ENCODE results near the gene ACBD3. TPM values are rescaled to one million over a fixed set of nuclear protein-coding genes. Genes with fewer than 3 reads are reported as not detected.

ACBD3 gene
- polyA plus RNA-seq, 1 of the 3 experiments (the other 2 are of a cell fraction) = 17.8 TPM

DNA sequence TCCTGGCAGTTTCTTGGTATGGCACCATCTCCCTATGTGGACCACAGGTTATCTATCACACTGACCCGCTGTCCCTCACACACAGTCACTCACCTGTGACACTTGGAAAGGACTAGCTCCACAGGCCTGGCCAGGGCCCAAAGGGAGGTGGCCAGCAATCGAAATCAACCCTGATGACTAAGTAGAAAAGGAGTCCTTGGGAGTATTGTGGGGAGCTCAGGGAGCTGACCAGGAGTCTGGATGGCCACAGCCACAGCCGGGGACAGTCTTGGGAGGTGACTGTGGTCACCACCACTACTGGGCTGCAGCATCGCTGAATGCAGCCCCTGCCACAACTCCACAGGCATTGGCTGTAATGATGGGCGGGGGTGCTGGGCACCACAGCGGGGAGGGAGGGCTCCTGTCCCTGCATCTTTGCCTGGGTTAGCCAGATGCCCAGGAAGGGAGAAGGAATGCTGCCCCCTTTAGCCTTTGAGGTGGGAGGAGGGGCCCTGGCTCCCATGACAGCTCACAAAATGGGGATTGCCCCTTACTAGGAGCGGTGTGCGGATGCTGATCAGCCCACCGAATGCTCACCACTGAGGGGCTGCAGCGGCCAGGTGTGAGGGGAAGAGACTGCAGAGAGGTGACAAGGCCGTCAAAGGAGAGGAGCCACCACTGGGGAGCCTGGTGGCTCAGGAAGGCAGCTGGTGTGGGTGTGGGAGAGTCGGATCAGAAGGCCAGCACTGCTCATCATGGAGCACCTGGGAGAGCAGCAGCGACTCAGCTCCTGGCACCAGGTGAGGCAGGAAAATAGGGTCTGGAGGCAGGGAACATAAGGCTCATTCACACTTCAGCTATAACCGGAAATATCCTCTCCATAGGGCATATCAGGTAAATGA is 62.7 kb downstream of the ACBD3 start:
- WGBS (ENCODE audit: low lambda C conversion rate) = 88% methylated on average over 12 of the region's 14 CpGs
- Histone ChIP-seq H3K4me1 (ENCODE audit: control insufficient read depth in 1 of 2, insufficient read depth in 2 of 2, low read depth in 1 of 2, low read length in 1 of 2) (peaks cover 0 to 19% of the 10 kb centered on the region in 2 experiments; a peak in 2 of 4 replicates), H3K27ac (ENCODE audit: low read depth in 2 of 2, low read length in 1 of 2) (no peak overlapping the region), H3K9ac (no peak overlapping the region), H3F3A (replicated peaks; ENCODE audit: insufficient read depth) (peaks cover 9% of the 10 kb centered on the region), H4K20me1 (ENCODE audit: insufficient read depth) (no peaks in the 10 kb centered on the region), H3K4me2 (no peak overlapping the region), H3K4me3 (ENCODE audit: low read depth in 2 of 2, low read length in 1 of 2) (no peak overlapping the region), H3K9me3 (no peaks in the 10 kb centered on the region), H2AFZ (ENCODE audit: low read depth) (no peak overlapping the region), H3K79me2 (ENCODE audit: insufficient read depth) (no peaks in the 10 kb centered on the region), H3K9me2 (no peaks in the 10 kb centered on the region), H3K36me3 (replicated peaks in 1 of 2; ENCODE audit: control insufficient read depth in 1 of 2, insufficient read depth in 2 of 2, low read length in 1 of 2) (no peaks in the 10 kb centered on the region), H3K27me3 (ENCODE audit: insufficient read depth) (no peaks in the 10 kb centered on the region)
- peak; percentile 14 for DNase-seq
- ChIA-PET POLR2A (interaction anchor here (1.7 kb wide), 1 partner anchor 61 kb away, joined by 8 read pairs; the partner anchor contains the start of gene H3-3A), CTCF (interaction anchor here (0.9 to 5.1 kb wide), 25 partner anchors 10 to 250 kb away, joined by 3 to 126 read pairs (median 9); partner anchors contain the start of genes H3-3A and LIN9)
- no peak for TF ChIP-seq EP300 (IDR thresholded peaks at IDR 0.05; ENCODE audit: borderline replicate concordance in 1 of 2, low read depth in 1 of 2, low read length in 1 of 2)
- no peak for TF ChIP-seq FOXM1 (IDR thresholded peaks at IDR 0.05; ENCODE audit: low read depth)
- no peak for TF ChIP-seq TAF1 (IDR thresholded peaks at IDR 0.05; ENCODE audit: borderline replicate concordance, low read depth, low read length)
- TF ChIP-seq NRF1 (IDR thresholded peaks at IDR 0.05; ENCODE audit: low read depth, low read length) = no peak
- TF ChIP-seq CTCF (IDR thresholded peaks at IDR 0.05) = no peak
- no peak for TF ChIP-seq SIN3A (IDR thresholded peaks at IDR 0.05; ENCODE audit: borderline replicate concordance, low read depth, low read length)
- TF ChIP-seq ZBTB33 (IDR thresholded peaks at IDR 0.05; ENCODE audit: borderline replicate concordance, low read depth) = no peak
- no peak for TF ChIP-seq TEAD4 (IDR thresholded peaks at IDR 0.05; ENCODE audit: borderline replicate concordance, insufficient read depth)
- TF ChIP-seq GATA2 (CRISPR knock-in tag; IDR thresholded peaks at IDR 0.05) = no peak
- TF ChIP-seq NFIC (IDR thresholded peaks at IDR 0.05; ENCODE audit: borderline replicate concordance) = no peak
- TF ChIP-seq ELF1 (IDR thresholded peaks at IDR 0.05) = no peak
- TF ChIP-seq MAX (IDR thresholded peaks at IDR 0.05; ENCODE audit: low read depth) = no peak
- TF ChIP-seq, protein P1, sequence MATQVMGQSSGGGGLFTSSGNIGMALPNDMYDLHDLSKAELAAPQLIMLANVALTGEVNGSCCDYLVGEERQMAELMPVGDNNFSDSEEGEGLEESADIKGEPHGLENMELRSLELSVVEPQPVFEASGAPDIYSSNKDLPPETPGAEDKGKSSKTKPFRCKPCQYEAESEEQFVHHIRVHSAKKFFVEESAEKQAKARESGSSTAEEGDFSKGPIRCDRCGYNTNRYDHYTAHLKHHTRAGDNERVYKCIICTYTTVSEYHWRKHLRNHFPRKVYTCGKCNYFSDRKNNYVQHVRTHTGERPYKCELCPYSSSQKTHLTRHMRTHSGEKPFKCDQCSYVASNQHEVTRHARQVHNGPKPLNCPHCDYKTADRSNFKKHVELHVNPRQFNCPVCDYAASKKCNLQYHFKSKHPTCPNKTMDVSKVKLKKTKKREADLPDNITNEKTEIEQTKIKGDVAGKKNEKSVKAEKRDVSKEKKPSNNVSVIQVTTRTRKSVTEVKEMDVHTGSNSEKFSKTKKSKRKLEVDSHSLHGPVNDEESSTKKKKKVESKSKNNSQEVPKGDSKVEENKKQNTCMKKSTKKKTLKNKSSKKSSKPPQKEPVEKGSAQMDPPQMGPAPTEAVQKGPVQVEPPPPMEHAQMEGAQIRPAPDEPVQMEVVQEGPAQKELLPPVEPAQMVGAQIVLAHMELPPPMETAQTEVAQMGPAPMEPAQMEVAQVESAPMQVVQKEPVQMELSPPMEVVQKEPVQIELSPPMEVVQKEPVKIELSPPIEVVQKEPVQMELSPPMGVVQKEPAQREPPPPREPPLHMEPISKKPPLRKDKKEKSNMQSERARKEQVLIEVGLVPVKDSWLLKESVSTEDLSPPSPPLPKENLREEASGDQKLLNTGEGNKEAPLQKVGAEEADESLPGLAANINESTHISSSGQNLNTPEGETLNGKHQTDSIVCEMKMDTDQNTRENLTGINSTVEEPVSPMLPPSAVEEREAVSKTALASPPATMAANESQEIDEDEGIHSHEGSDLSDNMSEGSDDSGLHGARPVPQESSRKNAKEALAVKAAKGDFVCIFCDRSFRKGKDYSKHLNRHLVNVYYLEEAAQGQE (IDR thresholded peaks at IDR 0.05; ENCODE audit: low read depth, low read length) = no peak
- TF ChIP-seq CHD2 (IDR thresholded peaks at IDR 0.05; ENCODE audit: low read length, partially characterized antibody) = no peak
- no peak for TF ChIP-seq RCOR1 (IDR thresholded peaks at IDR 0.05; ENCODE audit: low read length)
- TF ChIP-seq, protein P2, sequence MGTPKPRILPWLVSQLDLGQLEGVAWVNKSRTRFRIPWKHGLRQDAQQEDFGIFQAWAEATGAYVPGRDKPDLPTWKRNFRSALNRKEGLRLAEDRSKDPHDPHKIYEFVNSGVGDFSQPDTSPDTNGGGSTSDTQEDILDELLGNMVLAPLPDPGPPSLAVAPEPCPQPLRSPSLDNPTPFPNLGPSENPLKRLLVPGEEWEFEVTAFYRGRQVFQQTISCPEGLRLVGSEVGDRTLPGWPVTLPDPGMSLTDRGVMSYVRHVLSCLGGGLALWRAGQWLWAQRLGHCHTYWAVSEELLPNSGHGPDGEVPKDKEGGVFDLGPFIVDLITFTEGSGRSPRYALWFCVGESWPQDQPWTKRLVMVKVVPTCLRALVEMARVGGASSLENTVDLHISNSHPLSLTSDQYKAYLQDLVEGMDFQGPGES (IDR thresholded peaks at IDR 0.05; ENCODE audit: low read depth, low read length) = no peak
- no peak for TF ChIP-seq POLR2AphosphoS5 (IDR thresholded peaks at IDR 0.05; ENCODE audit: low read depth, low read length)
- no peak for TF ChIP-seq USF2 (IDR thresholded peaks at IDR 0.05; ENCODE audit: borderline replicate concordance, low read depth, low read length)
- no peak for TF ChIP-seq PBX3 (IDR thresholded peaks at IDR 0.05)
